Brain microvascular endothelial cell (primary cell): ENCODE measurements around the gene ACAD11.

ENCODE experiments used
- DNase-seq: peaks from one replicate; pipeline ENCODE4 v3.0.0-alpha.2; 2020
- H3K27ac ChIP-seq: fragments of 250-450 bp; sonication (Bioruptor Pico); 2 replicates; pipeline ENCODE4 v1.5.1; 2020; ENCODE audit warnings: mild to moderate bottlenecking, moderate library complexity
- H3K27me3 ChIP-seq: fragments of 250-450 bp; sonication (Bioruptor Pico); replicated peaks from 2 replicates; pipeline ENCODE4 v1.5.1; 2020; ENCODE audit warnings: mild to moderate bottlenecking
- H3K36me3 ChIP-seq: fragments of 250-450 bp; sonication (Bioruptor Pico); replicated peaks from 2 replicates; pipeline ENCODE4 v1.5.1; 2020; ENCODE audit warnings: mild to moderate bottlenecking
- H3K4me3 ChIP-seq: 2 replicates; pipeline ENCODE4 v1.5.1; 2011; ENCODE audit warnings: low read depth, mild to moderate bottlenecking, control low read depth, low read length, moderate library complexity
- in situ Hi-C: cut with HindIII; loops from 2 replicates; pipeline ENCODE4 v1.10.0; 2017; ENCODE audit warnings: low sequenced_read_pairs, low pct_ligation_motif_present
- TF ChIP-seq, protein P1 (sequence below): IDR thresholded peaks from 2 replicates; pipeline ENCODE4 v1.5.1; 2011; ENCODE audit warnings: low read depth, mild to moderate bottlenecking, moderate library complexity, low read length, control low read depth, inconsistent platforms; ENCODE audit errors: missing control alignments

The ACAD11 gene

DNA sequence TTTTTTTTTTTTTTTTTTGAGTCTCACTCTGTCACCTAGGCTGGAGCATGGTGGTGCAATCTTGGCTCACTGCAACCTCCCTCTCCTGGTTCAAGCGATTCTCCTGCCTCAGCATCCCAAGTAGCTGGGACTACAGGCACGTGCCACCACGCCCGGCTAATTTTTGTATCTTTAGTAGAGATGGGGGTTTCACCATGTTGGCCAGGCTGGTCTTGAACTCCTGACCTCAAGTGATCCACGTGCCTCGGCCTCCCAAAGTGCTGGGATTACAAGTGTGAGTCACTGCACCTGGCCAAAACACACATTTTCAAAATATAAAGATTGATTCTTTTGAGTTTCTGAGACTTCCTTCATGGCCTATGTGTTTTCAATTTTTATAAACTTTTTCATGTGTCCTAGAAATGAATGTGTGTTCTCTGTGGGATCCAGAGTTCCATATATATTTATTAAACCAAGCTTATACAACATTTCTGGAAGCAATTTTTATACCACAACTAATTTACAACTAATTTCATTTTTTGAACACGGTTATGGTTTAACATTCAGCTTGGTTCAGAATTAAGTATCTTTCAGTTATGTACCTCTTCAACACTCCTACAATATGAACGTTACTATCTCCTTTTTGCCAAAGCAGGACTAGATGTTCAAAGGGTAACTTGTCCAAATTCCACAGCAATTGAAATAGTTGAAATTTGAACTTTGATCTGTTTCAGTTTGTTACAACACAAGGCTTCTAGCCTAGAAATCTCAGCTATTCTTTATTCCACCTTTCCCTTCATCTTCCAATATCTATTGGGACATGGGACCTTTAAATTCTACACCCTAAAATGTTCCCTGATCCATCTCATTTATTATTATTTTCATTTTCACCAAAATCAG is 1.5 kb downstream of the ACAD11 start:
- in situ Hi-C loops: no loop called here
- TF ChIP-seq, protein P1, sequence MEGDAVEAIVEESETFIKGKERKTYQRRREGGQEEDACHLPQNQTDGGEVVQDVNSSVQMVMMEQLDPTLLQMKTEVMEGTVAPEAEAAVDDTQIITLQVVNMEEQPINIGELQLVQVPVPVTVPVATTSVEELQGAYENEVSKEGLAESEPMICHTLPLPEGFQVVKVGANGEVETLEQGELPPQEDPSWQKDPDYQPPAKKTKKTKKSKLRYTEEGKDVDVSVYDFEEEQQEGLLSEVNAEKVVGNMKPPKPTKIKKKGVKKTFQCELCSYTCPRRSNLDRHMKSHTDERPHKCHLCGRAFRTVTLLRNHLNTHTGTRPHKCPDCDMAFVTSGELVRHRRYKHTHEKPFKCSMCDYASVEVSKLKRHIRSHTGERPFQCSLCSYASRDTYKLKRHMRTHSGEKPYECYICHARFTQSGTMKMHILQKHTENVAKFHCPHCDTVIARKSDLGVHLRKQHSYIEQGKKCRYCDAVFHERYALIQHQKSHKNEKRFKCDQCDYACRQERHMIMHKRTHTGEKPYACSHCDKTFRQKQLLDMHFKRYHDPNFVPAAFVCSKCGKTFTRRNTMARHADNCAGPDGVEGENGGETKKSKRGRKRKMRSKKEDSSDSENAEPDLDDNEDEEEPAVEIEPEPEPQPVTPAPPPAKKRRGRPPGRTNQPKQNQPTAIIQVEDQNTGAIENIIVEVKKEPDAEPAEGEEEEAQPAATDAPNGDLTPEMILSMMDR: no peak
- Histone ChIP-seq H3K27me3 (no peaks in the 10 kb centered on the region), H3K4me3 (peak overlapping the region; percentile 88), H3K36me3 (no peaks in the 10 kb centered on the region), H3K27ac (no peak overlapping the region)
- DNase-seq: no peak

DNA sequence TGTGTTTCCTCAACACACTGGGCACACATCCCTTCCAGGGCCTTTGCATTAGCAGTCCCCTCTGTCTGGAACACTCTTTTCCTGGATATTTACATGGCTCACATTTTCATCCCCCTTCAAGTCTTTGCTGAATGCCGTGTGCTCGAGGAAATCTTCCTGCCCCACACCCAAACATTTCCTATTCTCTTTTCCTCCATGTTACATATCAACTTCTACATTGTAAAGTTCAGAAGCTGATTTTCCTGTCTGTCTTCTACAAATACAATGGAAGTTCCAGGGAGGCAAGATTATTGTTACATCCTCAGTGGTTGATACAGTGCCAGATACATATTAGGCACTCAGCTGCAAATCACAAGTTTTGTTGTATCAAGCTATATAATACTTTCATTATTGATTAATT is 4.1 kb downstream of the ACAD11 start:
- H3K27me3 ChIP-seq: no peaks in the 10 kb centered on the region
- H3K27ac ChIP-seq: no peak overlapping the region
- no peaks in the 10 kb centered on the region for H3K36me3 ChIP-seq
- TF ChIP-seq, protein P1: no peak
- in situ Hi-C loops: no loop called here
- DNase-seq: no peak
- no peak overlapping the region for H3K4me3 ChIP-seq

DNA sequence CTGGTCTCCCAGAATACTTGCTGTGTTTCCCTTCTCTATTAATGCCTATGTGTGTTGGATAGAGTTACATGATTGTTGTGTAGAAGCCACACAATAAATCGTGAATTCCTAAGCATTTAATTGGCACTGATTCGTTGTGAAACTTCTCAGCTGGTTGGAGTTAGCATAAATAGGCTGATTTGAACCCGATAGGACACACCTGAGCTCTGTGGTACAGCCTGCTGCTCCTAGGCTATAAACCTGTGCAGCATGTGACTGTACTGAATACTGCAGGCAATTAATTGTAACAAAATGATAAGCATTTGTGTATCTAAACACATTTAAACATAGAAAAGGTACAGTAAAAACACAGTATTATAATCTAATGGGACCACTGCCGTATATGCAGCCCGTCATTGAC is 4.9 kb downstream of the ACAD11 start:
- H3K4me3 ChIP-seq: no peak overlapping the region
- H3K27me3 ChIP-seq: no peaks in the 10 kb centered on the region
- no peak for DNase-seq
- no peaks in the 10 kb centered on the region for H3K36me3 ChIP-seq
- in situ Hi-C loops: no loop called here
- no peak overlapping the region for H3K27ac ChIP-seq
- TF ChIP-seq, protein P1: no peak

DNA sequence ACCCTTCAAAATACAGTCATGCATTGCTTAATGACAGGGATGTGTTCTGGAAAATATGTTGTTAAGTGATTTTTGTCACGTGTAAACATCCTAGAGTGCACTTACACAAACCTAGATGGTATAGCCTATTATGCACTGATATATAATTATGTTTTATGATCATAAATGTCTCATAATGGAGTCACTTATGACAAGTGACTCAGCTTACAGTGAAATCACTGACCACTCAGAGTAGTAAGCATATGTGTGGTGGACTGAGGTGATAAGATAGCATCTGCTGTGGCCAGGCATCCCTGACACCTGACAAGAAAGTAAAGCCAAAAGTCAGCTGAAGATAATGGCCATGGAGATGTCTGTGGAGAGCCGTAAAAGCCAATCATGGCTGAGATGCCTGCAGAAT is 5.4 kb downstream of the ACAD11 start:
- no peak overlapping the region for H3K27ac ChIP-seq
- no peaks in the 10 kb centered on the region for H3K36me3 ChIP-seq
- in situ Hi-C loops: no loop called here
- no peak overlapping the region for H3K4me3 ChIP-seq
- no peaks in the 10 kb centered on the region for H3K27me3 ChIP-seq
- TF ChIP-seq, protein P1: no peak
- no peak for DNase-seq

DNA sequence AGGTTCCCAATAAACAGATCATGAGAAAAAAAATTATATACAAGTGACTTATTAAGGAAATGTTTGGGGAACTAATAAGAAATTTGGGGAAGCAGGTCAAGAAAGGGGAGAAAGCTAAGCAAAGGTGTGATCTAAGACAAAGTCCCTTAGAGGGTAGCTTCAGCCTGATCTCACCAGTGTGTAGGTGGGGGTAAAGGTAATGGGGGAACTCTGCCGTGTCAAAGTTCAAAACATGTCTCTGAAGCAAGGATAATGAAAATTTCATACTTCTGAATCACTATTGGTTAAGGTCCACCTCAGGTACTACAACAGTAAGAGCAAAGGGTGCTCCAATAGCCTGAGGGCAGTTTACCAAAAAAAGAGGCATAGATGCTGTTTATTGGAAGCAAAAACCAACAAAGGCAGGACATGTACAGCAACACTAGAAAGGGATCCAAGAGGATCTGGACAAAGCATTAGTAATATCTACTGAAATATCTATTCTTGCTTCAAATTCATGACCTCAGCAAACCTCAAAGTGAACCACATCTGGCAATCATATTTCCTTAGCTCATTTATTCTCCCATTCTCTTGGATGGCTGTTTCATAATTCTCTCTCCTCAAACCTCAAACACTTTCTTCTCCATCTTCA is 6.9 kb downstream of the ACAD11 start:
- no peak overlapping the region for H3K27ac ChIP-seq
- TF ChIP-seq, protein P1: no peak
- no peak overlapping the region for H3K4me3 ChIP-seq
- H3K36me3 ChIP-seq: no peaks in the 10 kb centered on the region
- H3K27me3 ChIP-seq: no peaks in the 10 kb centered on the region
- in situ Hi-C loops: no loop called here
- DNase-seq: no peak
